Measurements from ENCODE around the gene STAT3. TPM values are rescaled to one million over a fixed set of nuclear protein-coding genes. Genes with fewer than 3 reads are reported as not detected.

Gene STAT3
- total and polyA plus RNA-seq, 2 of the 13 experiments (the other 11 are each of a cell fraction or from before 2014, with no cell fraction given): 61.8 to 62.4 TPM

DNA sequence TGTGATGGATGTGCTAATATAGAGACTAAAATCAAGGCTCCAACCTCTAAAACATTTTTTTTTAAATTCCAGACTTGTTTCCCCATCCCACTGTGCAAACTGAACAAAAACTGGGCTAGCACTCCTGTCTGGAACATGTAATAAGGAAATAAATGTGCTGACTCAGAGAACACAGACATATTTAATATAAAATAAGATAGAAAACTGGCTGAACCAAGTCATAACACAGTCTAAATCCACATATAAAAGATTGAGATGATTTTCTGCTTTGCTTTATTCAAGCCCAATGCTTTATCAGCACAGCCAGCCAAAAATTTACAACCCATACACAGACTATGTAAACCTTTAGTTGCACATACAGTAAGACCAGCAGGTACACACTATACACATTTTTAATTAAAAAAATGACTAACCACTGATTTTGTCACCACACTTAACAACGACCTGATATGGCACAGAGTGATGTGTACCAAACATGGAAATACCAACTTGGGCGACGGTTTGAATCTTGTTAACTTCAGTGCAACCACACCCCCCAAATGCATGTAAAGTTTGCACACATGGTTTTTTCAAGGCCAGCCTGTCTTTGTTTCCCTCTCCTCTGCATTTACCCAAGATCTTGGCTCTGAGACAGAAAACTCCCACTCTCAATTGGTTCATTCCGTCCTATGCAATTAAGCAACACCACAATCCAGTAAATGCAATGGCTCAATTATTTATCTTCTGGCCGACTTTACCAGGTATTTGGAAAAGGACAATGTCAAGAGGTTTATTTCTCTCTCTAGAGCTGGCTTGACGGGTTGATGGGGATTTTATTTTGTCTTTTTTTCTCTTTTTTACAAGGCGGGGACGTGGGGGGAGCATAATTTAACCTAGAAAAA is 1.2 kb downstream of the STAT3 start (continued):
- TF ChIP-seq, protein P1, sequence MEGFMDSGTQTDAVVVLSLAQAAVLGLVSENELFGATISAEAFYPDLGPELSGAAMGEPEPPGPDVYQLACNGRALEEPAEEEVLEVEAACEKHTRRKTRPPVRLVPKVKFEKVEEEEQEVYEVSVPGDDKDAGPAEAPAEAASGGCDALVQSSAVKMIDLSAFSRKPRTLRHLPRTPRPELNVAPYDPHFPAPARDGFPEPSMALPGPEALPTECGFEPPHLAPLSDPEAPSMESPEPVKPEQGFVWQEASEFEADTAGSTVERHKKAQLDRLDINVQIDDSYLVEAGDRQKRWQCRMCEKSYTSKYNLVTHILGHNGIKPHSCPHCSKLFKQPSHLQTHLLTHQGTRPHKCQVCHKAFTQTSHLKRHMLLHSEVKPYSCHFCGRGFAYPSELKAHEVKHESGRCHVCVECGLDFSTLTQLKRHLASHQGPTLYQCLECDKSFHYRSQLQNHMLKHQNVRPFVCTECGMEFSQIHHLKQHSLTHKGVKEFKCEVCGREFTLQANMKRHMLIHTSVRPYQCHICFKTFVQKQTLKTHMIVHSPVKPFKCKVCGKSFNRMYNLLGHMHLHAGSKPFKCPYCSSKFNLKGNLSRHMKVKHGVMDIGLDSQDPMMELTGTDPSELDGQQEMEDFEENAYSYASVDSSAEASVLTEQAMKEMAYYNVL (CRISPR knock-in tag; IDR thresholded peaks at IDR 0.05; ENCODE audit: borderline replicate concordance): peak; percentile 92; the same call in 1 of the 2 replicates
- TF ChIP-seq, protein P2, sequence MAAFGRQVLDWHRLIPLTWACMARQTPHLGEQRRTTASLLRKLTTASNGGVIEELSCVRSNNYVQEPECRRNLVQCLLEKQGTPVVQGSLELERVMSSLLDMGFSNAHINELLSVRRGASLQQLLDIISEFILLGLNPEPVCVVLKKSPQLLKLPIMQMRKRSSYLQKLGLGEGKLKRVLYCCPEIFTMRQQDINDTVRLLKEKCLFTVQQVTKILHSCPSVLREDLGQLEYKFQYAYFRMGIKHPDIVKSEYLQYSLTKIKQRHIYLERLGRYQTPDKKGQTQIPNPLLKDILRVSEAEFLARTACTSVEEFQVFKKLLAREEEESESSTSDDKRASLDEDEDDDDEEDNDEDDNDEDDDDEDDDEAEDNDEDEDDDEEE (CRISPR knock-in tag; IDR thresholded peaks at IDR 0.05): no peak
- TF ChIP-seq, protein P3, sequence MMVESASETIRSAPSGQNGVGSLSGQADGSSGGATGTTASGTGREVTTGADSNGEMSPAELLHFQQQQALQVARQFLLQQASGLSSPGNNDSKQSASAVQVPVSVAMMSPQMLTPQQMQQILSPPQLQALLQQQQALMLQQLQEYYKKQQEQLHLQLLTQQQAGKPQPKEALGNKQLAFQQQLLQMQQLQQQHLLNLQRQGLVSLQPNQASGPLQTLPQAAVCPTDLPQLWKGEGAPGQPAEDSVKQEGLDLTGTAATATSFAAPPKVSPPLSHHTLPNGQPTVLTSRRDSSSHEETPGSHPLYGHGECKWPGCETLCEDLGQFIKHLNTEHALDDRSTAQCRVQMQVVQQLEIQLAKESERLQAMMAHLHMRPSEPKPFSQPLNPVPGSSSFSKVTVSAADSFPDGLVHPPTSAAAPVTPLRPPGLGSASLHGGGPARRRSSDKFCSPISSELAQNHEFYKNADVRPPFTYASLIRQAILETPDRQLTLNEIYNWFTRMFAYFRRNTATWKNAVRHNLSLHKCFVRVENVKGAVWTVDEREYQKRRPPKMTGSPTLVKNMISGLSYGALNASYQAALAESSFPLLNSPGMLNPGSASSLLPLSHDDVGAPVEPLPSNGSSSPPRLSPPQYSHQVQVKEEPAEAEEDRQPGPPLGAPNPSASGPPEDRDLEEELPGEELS (CRISPR knock-in tag; IDR thresholded peaks at IDR 0.05): peak; percentile 54; the same call in 1 of the 2 replicates
- TF ChIP-seq, protein P4, sequence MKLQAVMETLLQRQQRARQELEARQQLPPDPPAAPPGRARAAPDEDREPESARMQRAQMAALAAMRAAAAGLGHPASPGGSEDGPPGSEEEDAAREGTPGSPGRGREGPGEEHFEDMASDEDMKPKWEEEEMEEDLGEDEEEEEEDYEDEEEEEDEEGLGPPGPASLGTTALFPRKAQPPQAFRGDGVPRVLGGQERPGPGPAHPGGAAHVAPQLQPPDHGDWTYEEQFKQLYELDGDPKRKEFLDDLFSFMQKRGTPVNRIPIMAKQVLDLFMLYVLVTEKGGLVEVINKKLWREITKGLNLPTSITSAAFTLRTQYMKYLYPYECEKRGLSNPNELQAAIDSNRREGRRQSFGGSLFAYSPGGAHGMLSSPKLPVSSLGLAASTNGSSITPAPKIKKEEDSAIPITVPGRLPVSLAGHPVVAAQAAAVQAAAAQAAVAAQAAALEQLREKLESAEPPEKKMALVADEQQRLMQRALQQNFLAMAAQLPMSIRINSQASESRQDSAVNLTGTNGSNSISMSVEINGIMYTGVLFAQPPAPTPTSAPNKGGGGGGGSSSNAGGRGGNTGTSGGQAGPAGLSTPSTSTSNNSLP (IDR thresholded peaks at IDR 0.05; ENCODE audit: low read depth, low read length): no peak
- no peak for TF ChIP-seq NCOA5 (CRISPR knock-in tag; IDR thresholded peaks at IDR 0.05)
- TF ChIP-seq FOXA3 (CRISPR knock-in tag; IDR thresholded peaks at IDR 0.05): peak; percentile 64
- TF ChIP-seq TOPORS (CRISPR knock-in tag; IDR thresholded peaks at IDR 0.05): no peak
- no peak for TF ChIP-seq ZNF484 (CRISPR knock-in tag; IDR thresholded peaks at IDR 0.05; ENCODE audit: borderline replicate concordance, low read depth)
- no peak for TF ChIP-seq MIER2 (CRISPR knock-in tag; IDR thresholded peaks at IDR 0.05)
- no peak for TF ChIP-seq NR2F2 (IDR thresholded peaks at IDR 0.05; ENCODE audit: borderline replicate concordance, low read depth)
- TF ChIP-seq, protein P5, sequence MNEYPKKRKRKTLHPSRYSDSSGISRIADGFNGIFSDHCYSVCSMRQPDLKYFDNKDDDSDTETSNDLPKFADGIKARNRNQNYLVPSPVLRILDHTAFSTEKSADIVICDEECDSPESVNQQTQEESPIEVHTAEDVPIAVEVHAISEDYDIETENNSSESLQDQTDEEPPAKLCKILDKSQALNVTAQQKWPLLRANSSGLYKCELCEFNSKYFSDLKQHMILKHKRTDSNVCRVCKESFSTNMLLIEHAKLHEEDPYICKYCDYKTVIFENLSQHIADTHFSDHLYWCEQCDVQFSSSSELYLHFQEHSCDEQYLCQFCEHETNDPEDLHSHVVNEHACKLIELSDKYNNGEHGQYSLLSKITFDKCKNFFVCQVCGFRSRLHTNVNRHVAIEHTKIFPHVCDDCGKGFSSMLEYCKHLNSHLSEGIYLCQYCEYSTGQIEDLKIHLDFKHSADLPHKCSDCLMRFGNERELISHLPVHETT (CRISPR knock-in tag; conservative IDR thresholded peaks at IDR 0.05): no peak; the same call in 1 of the 2 replicates
- no peak for TF ChIP-seq ZKSCAN1 (IDR thresholded peaks at IDR 0.05; ENCODE audit: low read length)
- 0 out of 2 replicates have a peak, but pooled peaks have one; percentile 44 for TF ChIP-seq ZNF557 (CRISPR knock-in tag; IDR thresholded peaks at IDR 0.05)
- TF ChIP-seq, protein P6, sequence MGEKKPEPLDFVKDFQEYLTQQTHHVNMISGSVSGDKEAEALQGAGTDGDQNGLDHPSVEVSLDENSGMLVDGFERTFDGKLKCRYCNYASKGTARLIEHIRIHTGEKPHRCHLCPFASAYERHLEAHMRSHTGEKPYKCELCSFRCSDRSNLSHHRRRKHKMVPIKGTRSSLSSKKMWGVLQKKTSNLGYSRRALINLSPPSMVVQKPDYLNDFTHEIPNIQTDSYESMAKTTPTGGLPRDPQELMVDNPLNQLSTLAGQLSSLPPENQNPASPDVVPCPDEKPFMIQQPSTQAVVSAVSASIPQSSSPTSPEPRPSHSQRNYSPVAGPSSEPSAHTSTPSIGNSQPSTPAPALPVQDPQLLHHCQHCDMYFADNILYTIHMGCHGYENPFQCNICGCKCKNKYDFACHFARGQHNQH (CRISPR knock-in tag; IDR thresholded peaks at IDR 0.05): 0 out of 2 replicates have a peak, but pooled peaks have one; percentile 57
- TF ChIP-seq ZNF776 (CRISPR knock-in tag; IDR thresholded peaks at IDR 0.05): no peak
- TF ChIP-seq, protein P7, sequence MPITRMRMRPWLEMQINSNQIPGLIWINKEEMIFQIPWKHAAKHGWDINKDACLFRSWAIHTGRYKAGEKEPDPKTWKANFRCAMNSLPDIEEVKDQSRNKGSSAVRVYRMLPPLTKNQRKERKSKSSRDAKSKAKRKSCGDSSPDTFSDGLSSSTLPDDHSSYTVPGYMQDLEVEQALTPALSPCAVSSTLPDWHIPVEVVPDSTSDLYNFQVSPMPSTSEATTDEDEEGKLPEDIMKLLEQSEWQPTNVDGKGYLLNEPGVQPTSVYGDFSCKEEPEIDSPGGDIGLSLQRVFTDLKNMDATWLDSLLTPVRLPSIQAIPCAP (CRISPR knock-in tag; IDR thresholded peaks at IDR 0.05; ENCODE audit: low read depth): no peak
- TF ChIP-seq, protein P8, sequence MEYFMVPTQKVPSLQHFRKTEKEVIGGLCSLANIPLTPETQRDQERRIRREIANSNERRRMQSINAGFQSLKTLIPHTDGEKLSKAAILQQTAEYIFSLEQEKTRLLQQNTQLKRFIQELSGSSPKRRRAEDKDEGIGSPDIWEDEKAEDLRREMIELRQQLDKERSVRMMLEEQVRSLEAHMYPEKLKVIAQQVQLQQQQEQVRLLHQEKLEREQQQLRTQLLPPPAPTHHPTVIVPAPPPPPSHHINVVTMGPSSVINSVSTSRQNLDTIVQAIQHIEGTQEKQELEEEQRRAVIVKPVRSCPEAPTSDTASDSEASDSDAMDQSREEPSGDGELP (IDR thresholded peaks at IDR 0.05; ENCODE audit: borderline replicate concordance, low read depth): peak; percentile 64; the same call in 1 of the 2 replicates
